Liver (tissue), 9 donors: ENCODE data around the gene KAZN. TPM values are rescaled to one million over a fixed set of nuclear protein-coding genes. Genes with fewer than 3 reads are reported as not detected.

Experiments
- DNase-seq: peaks from one replicate; pipeline ENCODE4 v3.0.0-alpha.2; 2017; ENCODE audit warnings: low spot score
- H3K27ac ChIP-seq, 2 donors: one replicate each; pipeline ENCODE4 v1.7.0; 2013; ENCODE audit warnings: inconsistent platforms in 2 of 2, low read length in 2 of 2, control low read depth in 1 of 2, low read depth in 1 of 2, mild to moderate bottlenecking in 1 of 2
- H3K27me3 ChIP-seq, 4 donors: one replicate each; pipeline versions ENCODE4 v1.6.1 to v1.7.0; 2013; ENCODE audit warnings: low read length in 3 of 4, inconsistent platforms in 1 of 4, mild to moderate bottlenecking in 1 of 4, moderate library complexity in 1 of 4; ENCODE audit not compliant: control insufficient read depth in 4 of 4, insufficient read depth in 4 of 4
- H3K36me3 ChIP-seq, 4 donors: one replicate each; pipeline versions ENCODE4 v1.6.1 to v1.7.0; 2013; ENCODE audit warnings: low read length in 3 of 4, mild to moderate bottlenecking in 3 of 4, low read depth in 1 of 4, moderate library complexity in 1 of 4; ENCODE audit not compliant: control insufficient read depth in 4 of 4, insufficient read depth in 3 of 4
- H3K4me1 ChIP-seq, 4 donors: one replicate each; pipeline versions ENCODE4 v1.6.1 to v1.7.0; 2013; ENCODE audit warnings: low read length in 3 of 4, mild to moderate bottlenecking in 3 of 4, moderate library complexity in 1 of 4; ENCODE audit not compliant: control insufficient read depth in 4 of 4, insufficient read depth in 4 of 4
- H3K4me3 ChIP-seq, 3 donors: one replicate each; pipeline versions ENCODE4 v1.6.1 to v1.7.0; 2013; ENCODE audit warnings: low read length in 3 of 3, control low read depth in 1 of 3, low read depth in 1 of 3, mild to moderate bottlenecking in 1 of 3
- H3K9ac ChIP-seq, 2 donors: one replicate each; pipeline ENCODE4 v1.7.0; 2013; ENCODE audit warnings: low read length in 2 of 2, mild to moderate bottlenecking in 2 of 2, moderate library complexity in 2 of 2, control low read depth in 1 of 2, low read depth in 1 of 2
- H3K9me3 ChIP-seq, 4 donors: one replicate each; pipeline versions ENCODE4 v1.6.1 to v1.7.0; 2013; ENCODE audit warnings: low read length in 3 of 4; ENCODE audit not compliant: control insufficient read depth in 4 of 4
- EGR1 ChIP-seq, 2 donors: IDR thresholded peaks; 2 replicates each; pipeline ENCODE4 v1.6.1; 2016 to 2018; ENCODE audit warnings: antibody characterized with exemption in 2 of 2, low read depth in 2 of 2
- FOXA1 ChIP-seq: IDR thresholded peaks from 2 replicates; pipeline ENCODE4 v1.6.1; 2016; ENCODE audit warnings: antibody characterized with exemption
- GABPA ChIP-seq, 2 donors: IDR thresholded peaks in 1 of 2; conservative IDR thresholded peaks in 1 of 2; 2 replicates each; pipeline ENCODE4 v1.6.1; 2016; ENCODE audit warnings: antibody characterized with exemption in 2 of 2, mild to moderate bottlenecking in 1 of 2, moderate library complexity in 1 of 2
- HNF4A ChIP-seq, 2 donors: conservative IDR thresholded peaks; 2 replicates each; pipeline ENCODE4 v1.6.1; 2016; ENCODE audit warnings: antibody characterized with exemption in 2 of 2, mild to moderate bottlenecking in 2 of 2
- HNF4G ChIP-seq: IDR thresholded peaks from 2 replicates; pipeline ENCODE4 v1.6.1; 2016; ENCODE audit warnings: antibody characterized with exemption
- RAD21 ChIP-seq, 2 donors: IDR thresholded peaks; 2 replicates each; pipeline ENCODE4 v1.6.1; 2016; ENCODE audit warnings: antibody characterized with exemption in 2 of 2, mild to moderate bottlenecking in 2 of 2
- RXRA ChIP-seq, 2 donors: IDR thresholded peaks; 2 replicates each; pipeline ENCODE4 v1.6.1; 2017 to 2018; ENCODE audit warnings: antibody characterized with exemption in 2 of 2, mild to moderate bottlenecking in 1 of 2
- SP1 ChIP-seq: IDR thresholded peaks from 2 replicates; pipeline ENCODE4 v1.6.1; 2018; ENCODE audit warnings: antibody characterized with exemption, mild to moderate bottlenecking
- TAF1 ChIP-seq: conservative IDR thresholded peaks from 2 replicates; pipeline ENCODE4 v1.6.1; 2016; ENCODE audit warnings: antibody characterized with exemption, mild to moderate bottlenecking
- WGBS: extraction: QIAGEN DNeasy Blood & Tissue Kit; methylation state at CpG from one replicate; pipeline ENCODE4 v1.1.7; 2013; 5-methylcytosine and 5-hydroxymethylcytosine counted together
- polyA plus RNA-seq, 2 donors: library from polyadenylated mRNA; stranded (reverse) in 1 of 2; unstranded in 1 of 2; fragments of 200-250 nt in 1 of 2; fragments of >200 nt in 1 of 2; fragmentation: Nextera tagmentation in 1 of 2; extraction: Ambion mirVana in 1 of 2; gene quantifications; one replicate each; pipeline versions ENCODE4 v1.2.1 to v1.2.3, GENCODE V29; 2013 to 2015
- total RNA-seq, 2 donors: library from RNA; depleted of rRNA; stranded (reverse); fragments of >200 nt; gene quantifications; one replicate each; pipeline ENCODE4 v1.2.3, GENCODE V29; 2014
- TF ChIP-seq, protein P1 (sequence below): IDR thresholded peaks from 2 replicates; pipeline ENCODE4 v1.6.1; 2016; ENCODE audit warnings: antibody characterized with exemption
- TF ChIP-seq, protein P2 (sequence below): IDR thresholded peaks from 2 replicates; pipeline ENCODE4 v1.6.1; 2016; ENCODE audit warnings: antibody characterized with exemption
- TF ChIP-seq, protein P3 (sequence below): fragments of 150-350 bp; IDR thresholded peaks from 2 replicates; pipeline ENCODE4 v1.5.1; 2017; ENCODE audit warnings: improper control_type of control experiment, low read depth, low read length; ENCODE audit not compliant: missing input control
- TF ChIP-seq, protein P4 (sequence below): IDR thresholded peaks from 2 replicates; pipeline ENCODE4 v1.6.1; 2016; ENCODE audit warnings: antibody characterized with exemption
- donor health status: healthy.
- donor health status: healthy.
- donor health status: healthy.
- donor health status: healthy.
- donor health status: healthy.

Gene KAZN
- total and polyA plus RNA-seq, 4 donors, result 1.9 to 6.9 (median 2.4) TPM

DNA sequence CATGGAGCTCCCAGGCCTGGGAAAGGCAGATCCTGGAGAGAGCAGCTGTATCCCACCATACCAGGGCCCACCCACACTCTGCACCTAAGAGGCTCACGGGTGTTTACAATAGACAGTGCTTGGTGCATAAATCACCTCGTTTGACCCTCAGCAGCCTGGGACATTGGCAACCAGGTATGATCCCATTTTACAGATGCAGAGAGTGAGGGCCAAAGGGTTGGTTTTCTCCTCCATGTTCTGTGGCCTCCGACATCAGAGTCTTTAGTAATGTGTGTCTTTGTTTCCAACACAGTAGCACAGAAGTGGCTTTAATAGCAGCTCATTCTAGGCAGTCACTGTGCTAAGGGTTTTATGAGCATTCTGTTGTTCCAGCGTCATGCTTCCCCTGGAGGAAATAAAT, 176.5 kb downstream of the KAZN start (continued):
- no peak for TF ChIP-seq RXRA (IDR thresholded peaks at IDR 0.05)
- no peak for TF ChIP-seq SP1
- no peak for TF ChIP-seq GABPA (IDR thresholded peaks at IDR 0.05 in 1 of 2, conservative IDR thresholded peaks at IDR 0.05 in 1 of 2)

DNA sequence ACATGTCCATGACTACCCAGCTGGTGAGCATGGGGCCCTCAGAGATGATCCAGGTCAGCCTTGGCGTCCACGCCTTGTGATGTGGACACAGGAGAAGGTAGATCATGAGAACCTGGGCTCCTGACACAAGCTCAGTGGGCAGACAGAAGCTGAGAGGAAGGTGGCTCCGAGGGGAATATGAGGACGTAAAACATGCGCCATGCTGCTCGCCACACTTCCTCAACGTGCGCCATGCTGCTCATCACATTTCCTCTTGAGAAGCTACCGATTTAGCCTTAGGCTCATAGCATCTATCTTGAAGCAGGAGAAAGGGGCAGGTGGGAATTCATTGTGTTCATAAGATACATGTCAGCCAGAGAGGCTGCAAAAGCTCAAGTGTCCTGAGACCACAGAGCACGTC, 176.9 kb downstream of the KAZN start:
- Histone ChIP-seq H3K9me3 (no peaks in the 10 kb centered on the region), H3K4me1 (no peaks in the 10 kb centered on the region), H3K27me3 (no peaks in the 10 kb centered on the region), H3K9ac (no peak overlapping the region), H3K36me3 (no peaks in the 10 kb centered on the region), H3K4me3 (no peak overlapping the region), H3K27ac (no peak overlapping the region)
- no peak for DNase-seq
- 90% methylated on average over 10 of the region's 10 CpGs for WGBS
- TF ChIP-seq HNF4A (conservative IDR thresholded peaks at IDR 0.05) (no peak), SP1 (no peak), EGR1 (IDR thresholded peaks at IDR 0.05; ENCODE audit: low read depth in 2 of 2) (no peak), TAF1 (no peak), FOXA1 (no peak), RAD21 (IDR thresholded peaks at IDR 0.05) (no peak), GABPA (IDR thresholded peaks at IDR 0.05 in 1 of 2, conservative IDR thresholded peaks at IDR 0.05 in 1 of 2) (no peak), HNF4G (no peak)
- TF ChIP-seq, protein P1, sequence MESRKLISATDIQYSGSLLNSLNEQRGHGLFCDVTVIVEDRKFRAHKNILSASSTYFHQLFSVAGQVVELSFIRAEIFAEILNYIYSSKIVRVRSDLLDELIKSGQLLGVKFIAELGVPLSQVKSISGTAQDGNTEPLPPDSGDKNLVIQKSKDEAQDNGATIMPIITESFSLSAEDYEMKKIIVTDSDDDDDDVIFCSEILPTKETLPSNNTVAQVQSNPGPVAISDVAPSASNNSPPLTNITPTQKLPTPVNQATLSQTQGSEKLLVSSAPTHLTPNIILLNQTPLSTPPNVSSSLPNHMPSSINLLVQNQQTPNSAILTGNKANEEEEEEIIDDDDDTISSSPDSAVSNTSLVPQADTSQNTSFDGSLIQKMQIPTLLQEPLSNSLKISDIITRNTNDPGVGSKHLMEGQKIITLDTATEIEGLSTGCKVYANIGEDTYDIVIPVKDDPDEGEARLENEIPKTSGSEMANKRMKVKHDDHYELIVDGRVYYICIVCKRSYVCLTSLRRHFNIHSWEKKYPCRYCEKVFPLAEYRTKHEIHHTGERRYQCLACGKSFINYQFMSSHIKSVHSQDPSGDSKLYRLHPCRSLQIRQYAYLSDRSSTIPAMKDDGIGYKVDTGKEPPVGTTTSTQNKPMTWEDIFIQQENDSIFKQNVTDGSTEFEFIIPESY, result no peak
- TF ChIP-seq, protein P2, sequence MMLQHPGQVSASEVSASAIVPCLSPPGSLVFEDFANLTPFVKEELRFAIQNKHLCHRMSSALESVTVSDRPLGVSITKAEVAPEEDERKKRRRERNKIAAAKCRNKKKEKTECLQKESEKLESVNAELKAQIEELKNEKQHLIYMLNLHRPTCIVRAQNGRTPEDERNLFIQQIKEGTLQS, result no peak
- TF ChIP-seq, protein P3, sequence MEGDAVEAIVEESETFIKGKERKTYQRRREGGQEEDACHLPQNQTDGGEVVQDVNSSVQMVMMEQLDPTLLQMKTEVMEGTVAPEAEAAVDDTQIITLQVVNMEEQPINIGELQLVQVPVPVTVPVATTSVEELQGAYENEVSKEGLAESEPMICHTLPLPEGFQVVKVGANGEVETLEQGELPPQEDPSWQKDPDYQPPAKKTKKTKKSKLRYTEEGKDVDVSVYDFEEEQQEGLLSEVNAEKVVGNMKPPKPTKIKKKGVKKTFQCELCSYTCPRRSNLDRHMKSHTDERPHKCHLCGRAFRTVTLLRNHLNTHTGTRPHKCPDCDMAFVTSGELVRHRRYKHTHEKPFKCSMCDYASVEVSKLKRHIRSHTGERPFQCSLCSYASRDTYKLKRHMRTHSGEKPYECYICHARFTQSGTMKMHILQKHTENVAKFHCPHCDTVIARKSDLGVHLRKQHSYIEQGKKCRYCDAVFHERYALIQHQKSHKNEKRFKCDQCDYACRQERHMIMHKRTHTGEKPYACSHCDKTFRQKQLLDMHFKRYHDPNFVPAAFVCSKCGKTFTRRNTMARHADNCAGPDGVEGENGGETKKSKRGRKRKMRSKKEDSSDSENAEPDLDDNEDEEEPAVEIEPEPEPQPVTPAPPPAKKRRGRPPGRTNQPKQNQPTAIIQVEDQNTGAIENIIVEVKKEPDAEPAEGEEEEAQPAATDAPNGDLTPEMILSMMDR, result no peak

DNA sequence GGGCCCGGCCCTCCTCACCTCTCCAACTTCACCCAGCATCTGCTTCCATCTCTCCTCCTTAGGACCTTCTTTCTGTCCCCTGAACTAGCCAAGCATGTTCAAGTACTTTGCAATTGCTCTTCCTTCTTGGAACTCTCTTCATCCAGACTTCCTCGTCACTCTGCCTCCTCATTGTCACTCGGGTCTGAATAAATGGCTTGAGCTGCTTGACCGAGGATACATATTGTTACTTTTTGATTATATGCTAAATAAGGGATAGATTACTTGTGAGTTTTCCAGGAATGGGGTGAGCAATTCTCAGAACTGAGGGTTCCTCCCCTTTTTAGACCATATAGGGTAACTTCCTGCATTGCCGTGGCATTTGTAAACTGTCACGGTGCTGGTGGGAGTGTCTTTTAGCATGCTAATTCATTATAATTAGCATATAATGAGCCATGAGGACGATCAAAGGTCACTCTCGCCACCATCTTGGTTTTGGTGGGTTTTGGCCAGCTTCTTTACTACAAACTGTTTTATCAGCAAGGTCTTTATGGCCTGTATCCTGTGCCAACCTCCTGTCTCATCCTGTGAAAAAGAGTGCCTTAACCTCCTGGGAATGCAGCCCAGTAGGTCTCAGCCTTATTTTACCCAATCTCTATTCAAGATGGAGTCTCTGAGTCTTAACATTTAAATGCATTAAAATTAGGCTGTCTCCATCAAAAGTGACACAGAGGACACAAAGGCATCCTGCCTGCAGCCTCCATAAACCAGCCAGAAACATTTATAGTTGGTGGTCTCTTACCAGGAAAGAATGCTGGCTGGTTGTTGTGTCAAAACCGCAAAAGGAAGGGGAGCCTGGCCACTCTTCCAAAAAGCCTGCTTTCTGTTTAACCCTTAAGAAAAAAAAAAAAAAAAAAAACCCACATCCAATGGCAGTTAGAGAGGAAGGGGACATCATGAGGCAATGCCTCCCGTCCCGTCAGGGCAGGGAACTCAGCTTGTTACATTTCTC, 179.3 kb downstream of the KAZN start:
- Histone ChIP-seq H3K4me3 (no peak overlapping the region), H3K27me3 (no peaks in the 10 kb centered on the region), H3K36me3 (no peaks in the 10 kb centered on the region), H3K9ac (no peak overlapping the region), H3K9me3 (no peaks in the 10 kb centered on the region), H3K27ac (no peak overlapping the region), H3K4me1 (no peaks in the 10 kb centered on the region)
- 68% methylated on average over 11 of the region's 11 CpGs for WGBS
- DNase-seq, result no peak
- no peak for TF ChIP-seq SP1
- TF ChIP-seq, protein P4, sequence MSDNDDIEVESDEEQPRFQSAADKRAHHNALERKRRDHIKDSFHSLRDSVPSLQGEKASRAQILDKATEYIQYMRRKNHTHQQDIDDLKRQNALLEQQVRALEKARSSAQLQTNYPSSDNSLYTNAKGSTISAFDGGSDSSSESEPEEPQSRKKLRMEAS, result no peak
